Measurements from ENCODE around the gene NACC2.
"Not testable (repeated sequence)": the region's sequence is repeated elsewhere in the genome, so short reads cannot be mapped to it uniquely, and the experiment has no call there.

Gene NACC2

GRCh38 chr9:136080716-136081112, 14.4 kb downstream of the NACC2 start:
- DNase-seq (ENCODE audit: low spot score), result no peak

GRCh38 chr9:136079916-136080246, 15.2 kb downstream of the NACC2 start:
- DNase-seq (ENCODE audit: low spot score), result no peak

DNA sequence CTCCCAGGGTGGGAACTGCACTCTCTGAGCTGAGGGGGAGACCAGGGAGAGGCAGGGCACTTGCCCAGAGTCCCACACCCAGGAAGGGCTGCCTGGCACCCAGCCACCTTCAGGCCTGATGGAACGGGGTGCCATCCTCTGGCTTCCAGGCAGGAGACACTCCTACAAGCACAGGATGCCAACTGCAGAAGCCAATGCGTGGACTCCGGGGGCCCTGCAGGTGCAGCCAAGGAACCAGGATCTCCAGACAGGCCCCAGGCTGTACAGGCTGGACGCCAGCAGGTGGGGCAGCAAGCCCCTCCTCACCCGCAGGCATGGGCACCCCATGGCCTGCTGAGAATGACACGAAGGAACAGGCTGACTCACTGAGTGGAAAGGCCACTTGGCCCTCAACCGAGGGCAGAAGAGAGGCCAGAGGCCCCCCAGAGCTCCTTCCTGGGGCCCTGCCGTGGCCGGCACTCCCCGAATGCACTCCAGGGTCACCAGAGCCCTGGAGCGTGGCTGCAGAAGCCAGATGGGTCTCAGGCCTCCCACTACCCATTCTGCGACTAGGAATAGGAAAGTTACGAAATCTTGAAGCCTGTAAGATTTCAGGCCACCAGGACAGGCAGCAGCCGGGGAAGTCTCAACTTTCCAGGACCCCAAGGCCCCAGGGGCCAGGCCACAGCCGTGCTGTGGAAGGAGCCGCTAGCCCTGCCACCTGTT, 15.7 kb downstream of the NACC2 start:
- DNase-seq (ENCODE audit: low spot score), result no peak

GRCh38 chr9:136078498-136079011, 16.5 kb downstream of the NACC2 start:
- DNase-seq (ENCODE audit: low spot score), result no peak

DNA sequence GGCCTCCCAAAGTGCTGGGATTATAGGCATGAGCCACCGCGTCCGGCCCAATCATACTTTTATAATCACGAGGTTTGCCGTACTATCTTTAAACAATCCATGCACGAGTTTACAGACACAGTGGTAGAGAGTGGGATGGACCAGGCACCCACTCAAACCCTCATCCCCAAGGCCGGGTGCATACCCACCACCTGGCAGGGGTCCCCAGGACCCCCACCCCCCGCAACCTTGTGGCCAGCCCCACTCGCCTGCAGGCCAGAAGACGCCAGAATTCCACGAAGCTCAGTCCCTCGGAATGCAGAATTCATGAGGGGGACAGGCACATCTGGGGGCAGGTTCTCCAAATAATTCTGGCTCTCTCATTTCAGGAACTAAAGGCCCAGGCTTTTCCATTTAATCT, 17.1 kb downstream of the NACC2 start:
- no peak for DNase-seq (ENCODE audit: low spot score)

GRCh38 chr9:136077491-136077890, 17.6 kb downstream of the NACC2 start:
- DNase-seq (ENCODE audit: low spot score), result no peak

GRCh38 chr9:136075881-136076678, 19.0 kb downstream of the NACC2 start:
- no peak for DNase-seq (ENCODE audit: low spot score)

- no peak for DNase-seq (ENCODE audit: low spot score)
Measured at GRCh38 chr9:136075134-136075841, 19.8 kb downstream of the NACC2 start.

- no peak for DNase-seq (ENCODE audit: low spot score)
Measured at GRCh38 chr9:136074706-136075105, 20.4 kb downstream of the NACC2 start.

DNA sequence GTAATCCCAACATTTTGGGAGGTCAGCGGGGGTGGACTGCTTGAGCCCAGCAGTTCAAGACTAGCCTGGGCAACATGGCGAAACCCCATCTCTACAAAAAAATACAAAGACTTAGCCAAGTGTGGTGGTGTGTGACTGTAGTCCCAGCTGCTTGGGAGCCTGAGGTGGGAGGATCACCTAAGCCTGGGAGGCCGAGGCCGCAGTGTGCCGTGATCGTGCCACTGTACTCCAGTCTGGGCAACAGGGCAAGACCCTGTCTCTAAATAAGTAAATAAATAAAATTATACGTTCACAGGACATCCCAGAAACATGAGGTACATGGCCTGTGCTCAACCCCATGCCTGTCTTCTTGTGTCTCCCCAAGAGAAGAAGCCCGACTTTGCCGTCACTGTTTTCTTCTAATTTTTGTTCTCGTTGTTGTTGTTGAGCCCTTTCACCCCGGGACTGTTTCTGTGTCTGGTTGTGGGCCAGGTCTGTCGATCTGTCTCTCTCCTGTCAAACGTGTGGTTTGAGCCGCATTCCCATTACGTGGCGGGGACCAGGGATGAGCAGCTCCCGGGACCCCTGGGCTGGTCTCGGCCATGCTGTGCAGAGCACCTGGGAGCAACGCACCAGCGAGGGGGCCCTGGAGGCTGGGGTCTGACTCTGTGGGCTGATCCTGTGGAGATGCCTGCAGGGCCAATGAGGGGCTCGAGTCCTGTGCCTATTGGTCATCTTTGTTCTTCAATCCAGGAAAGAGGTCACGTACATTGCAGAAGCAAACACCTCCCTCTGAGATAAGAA, 32.2 kb downstream of the NACC2 start:
- DNase-seq (ENCODE audit: low spot score), result no peak

- not testable (repeated sequence) for DNase-seq (ENCODE audit: low spot score)
Measured at GRCh38 chr9:136061916-136062315, 33.2 kb downstream of the NACC2 start.

GRCh38 chr9:136061405-136061804, 33.7 kb downstream of the NACC2 start:
- DNase-seq (ENCODE audit: low spot score), result no peak

DNA sequence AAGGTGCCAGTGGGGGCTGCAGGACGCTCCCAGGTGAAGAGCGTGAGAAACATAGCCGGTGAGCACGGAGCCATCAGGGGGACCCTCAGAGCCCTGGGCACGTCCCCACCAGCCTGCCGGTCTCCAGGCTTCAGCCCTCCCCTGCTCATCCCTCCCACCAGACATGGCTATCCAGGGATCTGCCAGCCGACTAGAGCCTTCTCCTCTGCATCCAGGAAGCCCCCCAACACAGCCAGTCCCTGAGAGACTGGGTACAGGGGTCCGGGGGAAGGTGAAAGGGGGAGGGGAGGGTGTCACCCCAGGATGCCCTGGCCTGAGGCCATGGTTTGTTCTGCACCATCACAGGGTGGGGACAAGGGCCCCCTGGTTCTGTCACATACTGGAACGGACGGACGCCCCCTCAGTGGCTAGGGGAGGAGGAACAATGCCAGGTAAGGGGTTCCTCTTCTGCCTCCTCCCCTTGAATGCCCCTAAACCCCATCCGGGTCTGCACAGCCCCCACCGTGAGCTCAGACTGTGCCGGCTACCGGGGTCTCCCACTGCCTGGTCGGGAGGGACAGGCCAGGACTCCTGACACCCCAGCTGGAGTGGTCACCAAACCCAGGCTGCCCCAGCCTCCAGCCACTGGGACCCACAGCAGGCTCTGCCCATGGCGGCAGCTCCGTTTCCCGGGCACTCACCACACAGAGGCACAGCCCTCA, 34.3 kb downstream of the NACC2 start:
- no peak for DNase-seq (ENCODE audit: low spot score)

DNA sequence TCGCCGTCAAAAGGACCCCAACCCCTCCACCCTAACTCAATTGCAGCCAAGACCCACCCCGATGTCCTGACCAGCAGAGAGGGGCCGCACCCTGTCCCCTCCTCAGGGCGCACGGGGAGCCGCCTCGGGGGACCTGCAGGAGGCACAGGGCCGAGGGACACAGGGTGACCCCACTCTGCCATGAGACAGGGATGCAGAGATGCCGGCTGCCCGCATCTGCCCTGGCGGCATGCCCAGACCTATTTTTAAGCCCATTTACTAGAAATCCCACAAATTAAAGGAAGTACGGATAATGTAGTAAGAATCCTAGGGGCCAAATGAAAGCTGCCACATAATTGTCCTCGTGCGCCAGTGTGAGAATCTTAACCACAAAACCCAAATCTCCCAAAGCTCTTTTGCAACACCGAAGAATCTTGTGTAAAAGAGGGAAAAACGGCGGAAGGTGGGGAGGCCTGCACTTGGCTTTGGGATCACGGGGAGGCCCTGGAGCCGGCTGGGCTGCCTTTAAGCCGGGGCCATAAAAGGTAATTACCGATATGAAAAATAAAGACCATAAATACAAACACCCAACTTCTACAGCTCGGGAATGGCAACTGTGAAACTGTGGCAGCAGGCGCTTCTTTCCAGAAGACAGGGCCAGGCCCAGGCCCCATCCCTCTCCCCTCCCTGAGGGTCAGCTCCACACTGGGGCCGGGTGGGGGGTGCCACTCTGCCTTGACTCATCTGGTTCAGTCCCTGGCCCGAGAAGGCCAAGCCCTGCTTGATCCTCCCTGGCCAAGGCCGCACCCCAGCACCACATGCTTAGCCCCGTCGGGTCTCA, 35.0 kb downstream of the NACC2 start:
- no peak for DNase-seq (ENCODE audit: low spot score)

DNA sequence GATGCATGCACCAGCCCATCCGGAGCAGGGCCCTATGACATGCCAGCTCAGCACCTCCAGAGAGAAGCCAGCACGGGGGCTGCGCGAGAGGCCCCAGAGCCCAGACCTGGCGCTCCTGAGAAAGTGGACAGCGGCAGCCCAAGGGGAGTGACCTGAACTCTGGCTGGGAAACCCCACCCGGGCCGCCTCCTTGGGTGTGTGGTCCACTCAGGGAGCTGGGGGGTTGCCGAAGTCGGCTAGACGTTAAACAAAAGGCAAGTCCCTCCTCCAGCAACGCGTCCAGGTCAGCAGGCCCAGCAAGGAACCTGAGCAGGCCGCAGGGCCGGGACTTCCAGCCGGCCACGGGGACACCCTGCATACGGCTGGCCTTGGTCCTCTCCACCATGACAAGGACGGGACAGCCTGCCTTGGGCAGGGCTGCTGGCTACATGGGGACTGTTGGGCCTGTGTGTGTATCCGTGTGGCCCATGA, 35.7 kb downstream of the NACC2 start:
- no peak for DNase-seq (ENCODE audit: low spot score)

- no peak for DNase-seq (ENCODE audit: low spot score)
Measured at GRCh38 chr9:136058801-136059302, 36.2 kb downstream of the NACC2 start.

DNA sequence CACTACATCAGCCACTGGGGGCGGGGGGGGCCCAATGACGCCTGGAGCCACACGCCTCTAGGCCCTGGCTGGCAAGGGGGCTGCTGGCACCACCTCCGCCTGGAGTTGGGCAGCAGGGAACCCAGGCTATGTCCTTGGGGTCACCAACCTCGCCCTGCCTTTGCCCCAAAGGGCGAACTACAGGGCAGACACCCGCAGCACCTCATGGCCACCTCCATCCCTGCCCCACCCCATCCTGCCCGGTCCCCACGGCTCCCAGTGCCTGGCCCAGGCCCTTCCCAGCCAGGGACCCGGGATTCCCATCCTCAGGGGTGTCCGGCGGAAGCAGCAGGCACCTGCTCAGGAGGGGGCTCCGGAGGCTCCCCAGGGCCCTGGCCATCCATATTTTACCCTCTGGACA, 37.0 kb downstream of the NACC2 start:
- DNase-seq (ENCODE audit: low spot score), result no peak

- DNase-seq (ENCODE audit: low spot score), result no peak
Measured at GRCh38 chr9:136057236-136058081, 37.6 kb downstream of the NACC2 start.

DNA sequence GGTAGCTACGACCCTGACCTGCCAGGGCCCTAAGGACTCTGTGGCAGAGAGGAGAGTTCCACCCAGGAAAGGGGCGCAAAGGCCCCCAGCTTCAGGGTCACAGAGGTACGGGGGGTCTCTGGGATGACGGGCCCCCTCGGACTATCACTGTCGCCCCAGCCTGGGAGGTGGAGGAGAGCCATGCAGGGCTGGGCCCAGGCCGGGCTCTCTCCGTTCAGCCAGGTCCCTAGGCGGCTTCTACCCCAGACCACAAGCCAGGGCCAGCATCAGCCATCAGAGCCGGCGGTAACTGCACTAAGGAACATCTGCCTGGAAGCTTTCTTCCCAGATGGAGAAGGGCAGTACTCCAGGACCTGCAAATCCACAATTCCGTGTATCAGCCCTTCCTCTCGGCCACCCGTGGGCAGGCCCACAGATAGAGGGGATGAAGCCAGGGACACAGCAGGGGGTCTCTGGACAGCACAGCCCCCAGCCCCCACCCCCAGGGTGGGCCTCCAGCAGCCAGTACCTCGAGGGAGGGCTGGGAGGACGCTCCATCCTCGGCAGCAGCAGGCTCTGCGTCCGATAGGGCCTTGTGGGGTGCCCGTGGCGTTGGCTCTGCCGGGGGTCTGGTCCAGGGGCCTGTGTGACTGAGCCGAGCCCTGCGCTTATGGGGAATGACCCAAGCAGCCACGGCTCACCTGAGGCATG, 38.4 kb downstream of the NACC2 start:
- no peak for DNase-seq (ENCODE audit: low spot score)
